ENCODE measurements around the gene ARMC3.
"Not testable (repeated sequence)": the region's sequence is repeated elsewhere in the genome, so short reads cannot be mapped to it uniquely, and the experiment has no call there.

The ARMC3 gene

DNA sequence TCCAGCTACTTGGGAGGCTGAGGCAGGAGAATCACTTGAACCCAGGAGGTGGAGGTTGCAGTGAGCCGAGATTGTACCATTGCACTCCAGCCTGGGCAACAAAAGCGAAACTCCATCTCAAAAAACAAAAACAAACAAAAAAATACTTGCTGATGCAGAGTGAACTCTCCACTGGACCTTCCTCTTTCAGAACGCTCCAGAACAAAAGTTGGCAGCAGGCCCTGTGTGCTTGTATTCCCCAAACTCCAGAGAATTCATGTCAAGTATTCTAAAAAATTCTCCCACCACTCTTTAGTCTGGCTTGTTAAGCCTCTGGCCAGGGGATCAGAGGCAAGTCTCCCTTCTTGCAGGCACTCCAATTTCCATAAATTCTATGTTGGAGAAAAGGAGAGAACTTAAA lies 144.7 kb downstream of the ARMC3 start:
- DNase-seq (ENCODE audit: low spot score): not testable (repeated sequence)

DNA sequence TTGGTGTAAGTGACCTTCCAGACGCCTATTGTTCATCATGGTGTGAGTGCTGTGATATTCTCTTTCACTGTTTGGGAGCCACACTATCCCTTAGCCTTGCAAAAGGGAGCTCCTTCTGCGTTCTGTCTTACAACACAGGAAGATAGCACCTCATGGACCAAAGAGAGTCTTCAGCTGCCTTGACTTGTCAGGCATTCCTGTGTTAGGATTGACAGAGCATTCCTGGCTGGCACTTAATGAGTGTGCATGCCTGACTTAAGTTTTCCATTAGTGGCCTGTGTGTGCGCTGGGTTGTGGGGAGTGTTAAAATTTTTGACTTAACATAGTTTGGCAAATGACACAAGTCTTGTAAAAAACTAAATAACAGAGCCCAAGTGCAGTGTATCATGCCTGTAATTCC lies 145.7 kb downstream of the ARMC3 start:
- no peak for DNase-seq (ENCODE audit: low spot score)

DNA sequence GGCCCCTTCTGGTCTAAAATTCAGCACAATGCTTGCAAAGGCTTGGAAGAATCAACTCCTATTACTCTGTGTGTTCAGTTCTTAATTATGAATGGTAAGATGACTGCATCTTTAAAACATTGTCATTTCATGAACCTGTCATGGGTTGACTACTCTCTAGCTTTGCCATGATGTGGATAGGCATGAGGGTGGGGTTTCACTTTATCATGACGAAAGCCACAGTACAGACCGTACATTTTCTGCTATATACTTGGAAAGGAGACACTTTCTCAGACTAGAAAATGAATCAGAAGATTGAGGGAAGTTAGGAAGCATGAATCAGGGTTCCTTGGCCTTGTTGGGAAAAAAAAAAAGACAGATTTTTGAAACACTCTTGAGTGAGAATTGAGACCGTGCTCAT lies 147.8 kb downstream of the ARMC3 start:
- DNase-seq (ENCODE audit: low spot score): no peak

DNA sequence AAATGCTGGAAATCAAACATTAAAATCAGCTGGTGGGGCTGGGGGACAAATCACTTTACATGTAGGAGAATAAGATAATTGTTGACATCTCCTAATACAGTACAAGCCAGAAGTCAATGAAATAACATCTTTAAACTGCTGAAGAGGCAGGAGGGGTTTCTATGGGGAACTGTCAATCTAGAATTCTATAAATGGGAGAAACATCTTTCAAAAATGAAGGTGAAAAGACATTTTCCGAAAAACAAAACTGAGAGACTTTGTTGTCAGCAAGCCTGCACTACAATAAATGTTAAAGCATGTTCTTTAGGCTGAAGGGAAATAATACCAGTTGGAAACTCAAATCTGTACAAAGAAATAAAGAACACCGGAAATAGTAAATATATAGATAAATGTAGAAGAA lies 150.3 kb downstream of the ARMC3 start:
- no peak for DNase-seq (ENCODE audit: low spot score)

DNA sequence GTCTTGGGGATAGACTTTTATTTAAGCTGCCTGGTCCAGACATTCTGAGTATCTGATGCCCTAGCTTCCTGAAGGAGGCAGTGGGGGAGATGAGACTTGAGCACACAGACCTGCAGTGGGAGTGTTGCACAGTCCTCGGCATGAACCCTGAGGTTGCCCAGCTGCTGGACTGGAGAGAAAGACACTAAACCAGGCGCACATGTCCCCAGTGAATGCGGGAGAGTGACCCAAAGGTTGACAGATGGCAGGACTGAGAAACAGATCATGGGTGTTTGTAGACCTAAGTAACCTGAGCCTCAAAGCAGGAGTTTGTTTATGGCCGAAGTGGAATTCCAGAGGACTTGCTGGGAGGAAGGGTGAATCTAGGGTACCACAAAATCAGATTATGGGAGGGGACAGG lies 151.8 kb downstream of the ARMC3 start:
- no peak for DNase-seq (ENCODE audit: low spot score)

- DNase-seq (ENCODE audit: low spot score): no peak
Observed at GRCh38 chr10:23080262-23080661, 152.4 kb downstream of the ARMC3 start.

- DNase-seq (ENCODE audit: low spot score): no peak
Observed at GRCh38 chr10:23081221-23081750, 153.4 kb downstream of the ARMC3 start.

- no peak for DNase-seq (ENCODE audit: low spot score)
Observed at GRCh38 chr10:23081891-23082290, 154.0 kb downstream of the ARMC3 start.
